ENCODE data around the gene PLEK. TPM values are rescaled to one million over a fixed set of nuclear protein-coding genes. Genes with fewer than 3 reads are reported as not detected.

PLEK gene
- total RNA-seq, 1 donor from 2014 or later = not detected

DNA sequence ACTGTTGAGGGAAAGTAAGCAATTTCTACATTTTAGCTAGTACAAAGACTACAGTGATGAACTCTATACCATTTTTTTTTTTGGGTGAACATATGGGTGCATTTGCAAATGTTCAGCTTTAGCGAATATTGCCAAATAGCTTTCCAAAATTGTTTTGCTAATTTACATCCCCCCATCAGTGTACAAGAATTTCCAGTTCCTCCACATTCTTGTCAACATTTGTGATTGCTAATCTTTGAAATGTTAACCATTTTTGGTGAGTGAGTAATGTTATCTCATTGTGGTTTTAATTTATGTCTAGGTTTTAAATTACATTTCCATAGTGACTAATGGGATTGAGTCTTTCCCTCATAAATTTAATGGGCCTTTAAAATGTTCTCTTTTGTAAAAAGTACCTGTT, 28.9 kb upstream of the PLEK start:
- peak; percentile 93 for DNase-seq (ENCODE audit: low read depth)
- H3K4me3 ChIP-seq (ENCODE audit: low read depth, low read length) = no peak overlapping the region

DNA sequence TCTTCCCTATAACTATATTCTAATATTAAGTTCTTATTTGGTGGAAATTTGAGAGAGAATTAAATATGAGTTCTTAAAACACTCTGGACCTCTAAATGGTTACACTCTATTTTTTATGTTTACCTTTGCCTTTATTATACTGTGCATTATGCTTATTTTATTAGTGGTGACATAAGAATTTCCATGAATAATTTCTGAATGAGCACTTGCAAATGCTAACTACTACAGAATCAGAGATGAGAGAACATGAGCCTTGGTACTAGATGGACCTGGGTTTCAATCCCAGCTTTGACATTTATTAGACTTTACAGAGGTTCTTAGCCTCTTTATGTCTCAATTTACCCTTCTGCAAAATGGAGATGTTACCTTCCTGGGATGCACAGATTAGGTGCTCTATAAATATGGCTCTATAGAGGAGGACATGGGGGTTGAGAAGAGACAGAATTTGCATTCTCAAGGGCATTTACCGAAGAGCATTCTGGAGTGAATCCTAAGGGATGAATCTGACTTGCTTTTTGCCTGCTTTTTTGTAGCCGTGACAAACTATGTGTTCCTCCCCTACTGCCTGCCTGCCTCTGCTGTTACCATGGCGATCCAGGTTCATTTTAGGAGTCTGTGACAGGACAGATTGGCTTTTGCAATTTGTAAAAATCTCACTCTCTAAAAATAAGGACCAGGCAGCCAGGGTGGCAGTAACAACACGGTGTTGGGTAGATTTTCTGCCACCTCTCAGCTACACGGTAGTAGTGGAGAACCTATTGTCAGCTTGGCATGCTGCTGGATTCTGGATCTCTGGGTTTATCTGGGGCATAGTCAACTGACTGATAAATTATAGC, 24.6 kb upstream of the PLEK start:
- no peak overlapping the region for H3K4me3 ChIP-seq (ENCODE audit: low read depth, low read length)
- no peaks in the 10 kb centered on the region for H3K27me3 ChIP-seq (ENCODE audit: control insufficient read depth, insufficient read depth, low read length)
- DNase-seq (ENCODE audit: low read depth) (no peak), FAIRE-seq (no peak)
- TF ChIP-seq CTCF (IDR thresholded peaks at IDR 0.05; ENCODE audit: insufficient read depth, low read length, severe bottlenecking) = no peak
- no peaks in the 10 kb centered on the region for H3K36me3 ChIP-seq (ENCODE audit: control insufficient read depth, insufficient read depth, low read length)

More for the DNA sequence above, 28.9 kb upstream of the PLEK start:
- no peak for FAIRE-seq
- no peaks in the 10 kb centered on the region for H3K27me3 ChIP-seq (ENCODE audit: control insufficient read depth, insufficient read depth, low read length)
- H3K36me3 ChIP-seq (ENCODE audit: control insufficient read depth, insufficient read depth, low read length) = no peaks in the 10 kb centered on the region
- no peak for TF ChIP-seq CTCF (IDR thresholded peaks at IDR 0.05; ENCODE audit: insufficient read depth, low read length, severe bottlenecking)

GRCh38 chr2:68341062-68341329, 24.1 kb upstream of the PLEK start:
- no peak for FAIRE-seq
- no peak for TF ChIP-seq CTCF (IDR thresholded peaks at IDR 0.05; ENCODE audit: insufficient read depth, low read length, severe bottlenecking)
- H3K4me3 ChIP-seq (ENCODE audit: low read depth, low read length) = no peak overlapping the region

DNA sequence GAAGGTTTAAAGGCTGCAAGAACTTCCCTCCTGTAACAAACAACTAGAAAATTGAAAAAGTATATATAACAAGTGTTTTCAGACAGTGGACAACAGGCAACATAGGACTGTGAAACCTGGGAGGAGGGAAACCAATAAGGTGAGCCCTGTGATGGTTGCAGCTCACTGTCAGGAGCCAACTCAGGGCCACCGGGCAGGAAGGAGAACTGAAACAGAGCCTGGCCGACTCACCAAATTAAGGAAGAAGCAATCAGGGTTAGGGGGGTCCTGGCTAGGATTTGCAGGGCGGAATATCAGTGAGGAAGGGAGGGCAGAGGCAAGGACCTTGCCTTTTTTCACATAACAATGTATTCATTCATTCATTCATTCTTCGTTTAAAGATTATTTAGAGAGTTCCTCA, 23.5 kb upstream of the PLEK start:
- FAIRE-seq (no peak), DNase-seq (ENCODE audit: low read depth) (no peak)

More at GRCh38 chr2:68341062-68341329, 24.1 kb upstream of the PLEK start:
- no peaks in the 10 kb centered on the region for H3K36me3 ChIP-seq (ENCODE audit: control insufficient read depth, insufficient read depth, low read length)
- DNase-seq (ENCODE audit: low read depth) = no peak
- H3K27me3 ChIP-seq (ENCODE audit: control insufficient read depth, insufficient read depth, low read length) = no peaks in the 10 kb centered on the region

DNA sequence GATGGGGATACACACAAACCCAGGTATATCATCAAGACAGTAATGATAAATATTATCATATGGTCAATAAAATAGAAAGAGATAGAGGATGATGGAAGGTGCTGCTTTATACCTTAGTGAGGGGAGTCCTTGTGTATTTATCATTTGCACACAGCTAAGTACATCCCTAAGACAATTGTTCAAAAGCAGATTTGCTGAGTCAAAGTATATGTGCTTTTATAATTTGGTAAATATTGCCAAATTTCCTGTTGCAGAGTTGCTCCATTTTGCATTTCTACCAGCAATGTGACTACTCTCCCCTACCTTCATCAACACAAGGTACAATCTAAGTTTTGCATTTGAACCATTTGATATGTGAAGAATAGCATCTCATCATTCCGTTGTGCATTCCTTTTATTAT, 22.6 kb upstream of the PLEK start:
- Histone ChIP-seq H3K27me3 (ENCODE audit: control insufficient read depth, insufficient read depth, low read length) (no peaks in the 10 kb centered on the region), H3K36me3 (ENCODE audit: control insufficient read depth, insufficient read depth, low read length) (no peaks in the 10 kb centered on the region), H3K4me3 (ENCODE audit: low read depth, low read length) (no peak overlapping the region)
- DNase-seq (ENCODE audit: low read depth) (peak; percentile 17), FAIRE-seq (no peak)
- TF ChIP-seq CTCF (IDR thresholded peaks at IDR 0.05; ENCODE audit: insufficient read depth, low read length, severe bottlenecking) = no peak

More for the DNA sequence above, 23.5 kb upstream of the PLEK start:
- H3K27me3 ChIP-seq (ENCODE audit: control insufficient read depth, insufficient read depth, low read length) = no peaks in the 10 kb centered on the region
- TF ChIP-seq CTCF (IDR thresholded peaks at IDR 0.05; ENCODE audit: insufficient read depth, low read length, severe bottlenecking) = no peak
- H3K36me3 ChIP-seq (ENCODE audit: control insufficient read depth, insufficient read depth, low read length) = no peaks in the 10 kb centered on the region
- H3K4me3 ChIP-seq (ENCODE audit: low read depth, low read length) = no peak overlapping the region

DNA sequence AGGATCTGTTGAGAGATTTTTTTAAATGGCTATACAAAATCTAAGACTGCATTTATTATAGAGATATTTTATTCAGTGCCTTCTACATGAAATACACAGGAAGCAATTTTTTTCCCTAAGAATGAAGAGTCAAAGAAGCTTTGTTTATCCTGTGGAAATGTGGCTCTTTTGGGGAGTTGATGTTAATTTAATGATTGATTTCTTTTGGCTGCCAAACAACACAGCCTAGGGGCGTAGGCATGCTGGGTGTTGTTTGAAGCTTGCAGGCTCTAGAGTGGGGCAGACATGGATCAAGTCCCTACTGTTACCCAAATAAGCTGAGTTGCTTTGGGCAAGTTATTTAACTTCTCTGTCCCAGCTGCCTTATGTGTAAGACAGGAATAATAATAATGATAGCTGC, 21.1 kb upstream of the PLEK start:
- no peak overlapping the region for H3K4me3 ChIP-seq (ENCODE audit: low read depth, low read length)
- FAIRE-seq (no peak), DNase-seq (ENCODE audit: low read depth) (peak; percentile 15)
- no peaks in the 10 kb centered on the region for H3K27me3 ChIP-seq (ENCODE audit: control insufficient read depth, insufficient read depth, low read length)
- H3K36me3 ChIP-seq (ENCODE audit: control insufficient read depth, insufficient read depth, low read length) = no peaks in the 10 kb centered on the region
- no peak for TF ChIP-seq CTCF (IDR thresholded peaks at IDR 0.05; ENCODE audit: insufficient read depth, low read length, severe bottlenecking)
